Left cardiac atrium (tissue), 4 donors: ENCODE measurements around the gene NSUN5. TPM values are rescaled to one million over a fixed set of nuclear protein-coding genes. Genes with fewer than 3 reads are reported as not detected.
"Not testable (repeated sequence)": the region's sequence is repeated elsewhere in the genome, so short reads cannot be mapped to it uniquely, and the experiment has no call there.

Experiments
- ATAC-seq, 2 donors: fragments of 200-7000 bp; cut with Tn5 transposase; one replicate each; pipeline ENCODE4 v1.9.1; 2020; ENCODE audit warnings: mild to moderate bottlenecking in 2 of 2, moderate library complexity in 2 of 2
- DNase-seq: peaks from one replicate; pipeline ENCODE4 v3.0.0-alpha.2; 2020
- intact Hi-C, 2 donors: fragments of 100-400 bp; cut with DNase I; formaldehyde crosslinking; loops; one replicate each; pipeline versions ENCODE4 v1.14.1 to v1.15.1; 2022 to 2023
- total RNA-seq, 2 donors: library from RNA; stranded (reverse); fragmentation: NEBNext Ultra II Directional; extraction: Animal tissue kit (Norgen Biotek cat#: 25700); gene quantifications; one replicate each; pipeline ENCODE4 v1.2.1, GENCODE V29; 2021
- donor health status: DM: no; HTN: yes; CAD: no.
- donor health status: DM: no; HTN: yes; CAD: no; lungs with severe emphysema.
- donor health status: DM: yes; HTN: yes; CAD: no.
- donor health status: Dilated cardiomyopathy.

The NSUN5 gene
- total RNA-seq, 2 donors from 2014 or later: 15.5 to 15.6 TPM

DNA sequence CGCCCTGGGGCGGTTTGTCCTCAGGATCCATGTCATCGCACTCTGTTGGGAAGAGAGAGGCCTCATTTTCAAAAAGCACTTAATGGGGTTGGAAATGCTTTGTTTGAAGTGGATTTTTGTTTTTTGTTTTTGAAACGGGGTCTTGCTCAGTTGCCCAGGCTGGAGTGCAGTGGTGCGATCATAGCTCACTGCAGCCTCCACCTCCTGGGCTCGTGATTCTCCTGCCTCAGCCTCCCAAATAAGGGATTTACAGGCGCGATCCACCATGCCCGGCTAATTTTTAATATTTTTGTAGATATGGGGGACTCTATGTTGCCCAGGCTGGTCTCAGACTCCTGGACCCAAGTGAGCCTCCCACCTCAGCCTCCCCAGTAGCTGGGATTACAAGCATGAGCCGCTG, 20.1 kb upstream of the NSUN5 start:
- DNase-seq (no peak), ATAC-seq (no peak)
- intact Hi-C loops: no loop called here

DNA sequence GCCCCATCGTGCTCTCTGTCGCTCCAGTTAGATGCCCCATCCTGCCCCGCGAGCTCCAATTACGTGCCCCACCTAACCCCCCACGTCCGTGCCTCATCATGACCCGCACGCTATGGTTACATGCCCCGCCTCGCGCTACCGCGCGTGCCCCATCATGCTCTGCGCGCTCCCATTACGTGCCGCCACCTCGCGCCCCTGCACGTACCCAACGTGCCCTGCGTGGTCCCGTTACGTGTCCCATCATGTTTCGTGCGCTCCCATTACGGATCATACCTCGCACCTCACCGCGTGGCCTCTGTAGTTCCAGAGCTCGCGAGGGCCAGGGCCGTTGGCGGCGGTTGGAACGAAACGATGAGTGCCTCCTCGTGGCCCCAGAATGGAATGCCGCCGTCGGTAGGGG, 19.3 kb upstream of the NSUN5 start, which contains the start of the genes FKBP6 and TRIM50:
TSS of gene FKBP6 (plus strand) at position 240 of the 400 bp plus-strand sequence. CDS start 268 bp downstream, outside the sequence.
TSS of gene TRIM50 (minus strand) at position 161 of the 400 bp plus-strand sequence. CDS start 3,295 bp downstream, outside the sequence.
- intact Hi-C loops, DNase-seq, ATAC-seq: not testable (repeated sequence)

DNA sequence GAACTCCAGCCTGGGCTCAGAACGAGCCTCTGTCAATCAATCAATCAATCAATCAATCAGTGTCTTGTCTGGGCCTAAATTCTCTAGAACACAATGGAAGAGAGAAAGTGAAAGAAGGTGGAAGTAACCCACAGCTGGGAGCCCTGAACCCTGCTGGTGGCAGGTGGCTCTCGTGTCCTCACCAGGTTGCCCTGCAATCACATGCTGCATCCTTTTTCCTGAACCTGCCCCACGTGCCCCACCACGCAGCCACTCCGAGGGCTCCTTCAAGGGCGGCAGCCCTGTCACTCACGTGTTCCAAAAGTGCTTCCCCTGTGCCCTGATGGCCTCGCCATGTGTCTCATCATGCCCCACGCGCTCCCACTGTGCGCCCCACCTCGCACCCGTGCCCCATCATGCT, 18.8 kb upstream of the NSUN5 start:
- ATAC-seq: not testable (repeated sequence)

DNA sequence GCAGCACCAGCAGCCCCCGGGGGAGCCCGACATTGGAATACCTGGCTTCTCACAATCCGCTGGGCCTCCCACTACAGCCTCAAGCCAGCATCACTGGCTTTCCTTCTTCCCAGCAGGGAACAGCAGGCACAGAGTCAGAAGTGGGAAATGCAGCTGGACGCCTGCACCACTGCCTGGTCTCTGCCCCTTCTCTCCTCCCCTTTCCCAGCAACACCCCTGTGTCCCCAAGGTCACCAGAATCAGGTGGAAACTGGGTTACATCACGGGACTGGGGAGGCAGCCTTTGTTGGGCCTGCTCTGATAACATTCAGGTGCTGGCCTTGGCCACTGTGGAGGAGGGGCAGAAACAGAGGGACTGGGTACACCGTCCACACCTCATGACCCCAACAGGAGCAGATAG, 16.8 kb upstream of the NSUN5 start:
- ATAC-seq, intact Hi-C loops, DNase-seq: not testable (repeated sequence)

More for the DNA sequence above, 18.8 kb upstream of the NSUN5 start:
- intact Hi-C loops, DNase-seq: not testable (repeated sequence)

DNA sequence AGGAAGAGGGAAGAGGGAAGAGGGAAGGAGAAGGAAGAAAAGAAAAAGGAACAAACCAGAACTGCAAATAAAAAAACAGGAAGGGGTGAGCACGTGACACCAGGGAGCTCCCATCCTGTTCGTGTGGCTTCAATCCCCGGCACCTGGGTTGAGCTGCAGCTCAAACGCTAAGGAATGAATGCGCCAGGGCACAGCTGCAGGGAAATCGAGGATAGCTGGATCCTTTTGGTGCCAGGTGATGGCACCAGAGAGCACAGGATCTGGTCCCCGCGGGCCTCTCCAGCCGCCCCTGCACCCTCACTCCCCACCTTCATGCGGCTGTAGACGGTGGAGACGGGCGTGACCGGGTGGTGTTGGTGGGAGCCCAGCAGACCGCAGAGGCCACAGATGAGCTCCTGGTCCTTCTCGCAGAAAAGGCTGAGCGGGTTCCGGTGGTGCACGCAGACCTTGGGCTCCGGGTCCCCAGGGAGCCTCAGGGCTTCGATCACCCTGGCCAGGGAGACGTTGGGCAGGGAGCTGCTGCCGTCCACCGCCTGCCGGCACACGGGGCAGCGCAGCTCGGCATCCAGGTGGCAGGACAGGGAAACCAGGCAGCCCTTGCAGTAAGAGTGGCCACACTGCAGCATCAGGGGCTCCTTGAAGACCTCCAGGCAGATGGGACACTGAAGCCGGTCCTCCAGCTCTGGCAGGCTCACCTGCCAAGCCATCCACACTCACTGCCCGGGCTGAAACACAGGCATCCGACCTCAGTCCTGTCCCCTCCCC, 15.6 kb upstream of the NSUN5 start:
- intact Hi-C loops: not testable (repeated sequence)

DNA sequence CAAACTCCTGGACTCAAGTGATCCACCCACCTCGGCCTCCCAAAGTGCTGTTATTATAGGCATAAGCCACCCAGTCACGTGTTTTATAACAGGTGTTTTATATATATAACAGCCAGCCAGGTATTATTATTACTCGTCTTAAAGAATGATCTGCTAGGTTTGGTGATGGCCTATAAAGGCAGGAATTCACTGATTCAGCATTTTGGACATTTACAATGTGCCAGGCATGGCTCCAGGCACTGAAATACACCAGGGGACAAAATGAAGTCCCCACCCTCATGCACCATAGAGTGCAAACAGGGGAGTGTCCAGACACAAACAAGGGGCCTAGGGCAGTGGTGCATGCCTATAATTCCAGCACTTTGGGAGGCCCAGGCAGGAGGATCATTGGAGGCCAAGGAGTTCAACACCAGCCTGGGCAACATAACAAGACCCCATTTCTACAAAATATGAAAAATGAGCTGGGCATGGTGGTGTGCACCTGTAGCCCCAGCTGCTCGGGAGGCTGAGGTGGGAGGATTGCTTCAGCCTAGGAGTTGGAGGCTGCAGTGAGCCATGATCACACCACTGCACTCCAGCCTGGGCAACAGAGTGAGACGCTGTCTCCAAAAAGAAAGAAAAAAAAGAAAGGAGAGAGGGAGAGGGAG, 14.9 kb upstream of the NSUN5 start:
- DNase-seq, ATAC-seq, intact Hi-C loops: not testable (repeated sequence)

More for the DNA sequence above, 15.6 kb upstream of the NSUN5 start:
- ATAC-seq (peak; percentile 58 to 68), DNase-seq (peak; percentile 40)

DNA sequence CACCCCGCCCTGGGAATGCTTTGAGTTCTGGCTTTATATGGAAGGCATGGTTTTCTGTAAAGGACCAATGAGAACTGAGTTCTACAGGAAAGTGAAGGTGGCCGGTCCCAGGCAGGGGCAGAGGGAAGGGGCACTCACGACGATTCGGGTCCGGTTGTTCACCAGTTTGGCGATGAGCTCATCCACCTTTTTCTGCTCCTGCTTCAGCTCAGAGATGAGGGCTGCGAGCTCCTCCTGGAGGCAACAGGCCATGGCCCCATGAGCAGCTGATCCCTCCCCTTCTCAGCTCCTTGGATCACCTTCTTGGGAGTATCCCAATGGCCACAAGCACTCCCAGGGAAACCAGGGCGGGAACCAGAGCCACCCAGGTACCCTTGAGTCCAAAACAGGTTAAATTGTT, 11.4 kb upstream of the NSUN5 start:
- DNase-seq, ATAC-seq, intact Hi-C loops: not testable (repeated sequence)

DNA sequence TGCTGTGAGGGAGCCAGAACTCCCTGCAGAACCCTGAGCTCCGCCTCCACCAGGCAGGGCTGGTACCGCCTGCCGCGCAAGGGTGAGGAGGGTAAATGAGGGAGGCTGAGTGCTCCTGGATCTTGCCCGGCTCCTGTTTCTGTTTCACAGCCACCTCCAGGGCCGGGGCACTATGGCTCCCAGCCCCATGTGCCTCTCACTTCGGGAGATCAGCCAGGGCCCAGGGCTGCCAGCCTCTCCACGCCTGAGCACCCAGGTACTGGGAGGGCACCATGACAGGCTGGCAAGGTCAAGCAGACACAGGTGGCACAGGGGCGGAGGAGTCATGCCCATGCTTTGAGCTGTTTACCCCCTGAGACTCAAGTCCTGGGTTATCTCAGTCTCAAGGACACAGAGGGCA, 10.9 kb upstream of the NSUN5 start:
- intact Hi-C loops, DNase-seq, ATAC-seq: not testable (repeated sequence)

DNA sequence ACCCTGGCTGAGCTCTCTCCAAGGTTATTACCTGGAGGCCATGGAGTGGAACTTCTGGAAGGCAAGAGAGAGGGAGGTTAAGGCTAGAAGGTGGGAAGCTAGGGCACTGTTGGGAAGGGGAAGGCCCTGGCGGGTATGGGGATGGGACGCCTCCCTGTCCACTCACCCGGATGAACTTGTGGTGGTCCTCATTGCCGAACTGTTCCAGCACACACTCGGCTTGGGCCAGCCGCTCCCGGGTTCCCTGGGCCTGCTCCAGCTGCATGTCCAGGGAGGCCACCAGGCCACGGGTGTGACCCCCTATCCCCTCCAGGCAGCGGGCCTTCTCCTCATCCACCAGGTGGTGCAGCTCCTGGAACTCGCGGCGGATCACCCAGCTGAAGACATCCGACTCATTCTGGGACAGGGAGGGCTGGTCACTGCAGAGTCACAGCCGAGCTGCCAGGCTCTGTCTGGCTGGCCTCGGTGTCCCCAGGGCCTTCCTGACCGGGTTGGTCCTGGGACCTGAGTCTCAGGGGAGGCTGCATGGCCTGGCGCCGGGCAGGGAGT, 10.1 kb upstream of the NSUN5 start:
- intact Hi-C loops, DNase-seq, ATAC-seq: not testable (repeated sequence)

DNA sequence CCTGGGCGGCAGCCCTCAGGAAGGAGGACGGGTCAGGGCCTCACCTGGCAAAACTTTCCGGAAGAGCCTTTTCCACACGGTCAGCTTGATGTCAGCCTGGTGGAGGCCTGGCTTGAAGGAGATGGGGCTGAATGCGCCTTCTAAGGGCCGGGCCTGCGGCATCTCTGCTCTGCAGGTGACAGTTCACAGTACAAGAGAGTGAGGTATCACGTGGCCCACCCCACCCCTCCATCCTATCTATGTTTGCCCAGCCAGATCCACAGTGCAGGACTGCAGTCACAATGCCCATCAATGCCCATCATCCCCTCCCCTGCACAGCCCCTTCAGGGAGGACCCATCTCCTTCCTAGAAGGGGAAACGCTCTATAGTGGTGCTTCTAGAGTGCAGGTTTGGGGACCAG, 7.9 kb upstream of the NSUN5 start:
- ATAC-seq (no peak), DNase-seq (no peak)
- intact Hi-C loops: no loop called here

DNA sequence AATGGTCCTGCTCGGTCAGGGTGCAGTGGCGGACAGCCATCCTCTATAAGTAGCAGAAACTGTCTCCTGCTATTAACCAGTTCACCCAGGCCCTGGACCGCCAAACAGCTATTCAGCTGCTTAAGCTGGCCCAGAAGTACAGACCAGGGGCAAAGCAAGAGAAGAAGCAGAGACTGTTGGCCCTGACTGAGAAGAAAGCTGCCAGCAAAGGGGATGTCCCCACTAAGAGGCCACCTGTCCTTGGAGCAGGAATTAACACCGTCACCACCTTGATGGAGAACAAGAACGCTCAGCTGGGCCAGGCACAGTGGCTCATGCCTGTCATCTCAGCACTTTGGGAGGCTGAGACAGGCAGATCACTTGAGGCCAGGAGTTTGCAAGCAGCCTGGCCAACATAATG, 5.6 kb upstream of the NSUN5 start:
- DNase-seq: no peak
- ATAC-seq: no peak
- intact Hi-C loops: no loop called here

DNA sequence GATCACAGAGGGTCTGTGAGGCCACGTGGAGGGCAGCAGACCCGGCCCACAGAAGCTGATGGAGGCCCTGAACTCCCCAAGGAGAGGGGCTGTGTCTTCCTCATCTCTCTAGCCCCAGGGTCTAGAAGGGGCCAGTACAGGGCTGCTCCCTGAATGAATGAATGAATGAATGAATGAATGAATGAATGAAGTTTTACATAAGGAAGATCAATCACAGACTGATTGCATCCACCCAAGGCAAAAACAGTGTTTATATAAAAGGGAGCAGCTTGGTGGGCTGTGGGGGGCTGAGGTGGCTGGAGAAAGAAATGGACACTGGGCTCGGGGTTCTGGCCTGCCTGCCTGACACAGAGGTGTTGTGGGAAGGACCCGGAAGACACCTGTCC, 4.9 kb upstream of the NSUN5 start:
- ATAC-seq: no peak
- no peak for DNase-seq
- intact Hi-C loops: no loop called here

DNA sequence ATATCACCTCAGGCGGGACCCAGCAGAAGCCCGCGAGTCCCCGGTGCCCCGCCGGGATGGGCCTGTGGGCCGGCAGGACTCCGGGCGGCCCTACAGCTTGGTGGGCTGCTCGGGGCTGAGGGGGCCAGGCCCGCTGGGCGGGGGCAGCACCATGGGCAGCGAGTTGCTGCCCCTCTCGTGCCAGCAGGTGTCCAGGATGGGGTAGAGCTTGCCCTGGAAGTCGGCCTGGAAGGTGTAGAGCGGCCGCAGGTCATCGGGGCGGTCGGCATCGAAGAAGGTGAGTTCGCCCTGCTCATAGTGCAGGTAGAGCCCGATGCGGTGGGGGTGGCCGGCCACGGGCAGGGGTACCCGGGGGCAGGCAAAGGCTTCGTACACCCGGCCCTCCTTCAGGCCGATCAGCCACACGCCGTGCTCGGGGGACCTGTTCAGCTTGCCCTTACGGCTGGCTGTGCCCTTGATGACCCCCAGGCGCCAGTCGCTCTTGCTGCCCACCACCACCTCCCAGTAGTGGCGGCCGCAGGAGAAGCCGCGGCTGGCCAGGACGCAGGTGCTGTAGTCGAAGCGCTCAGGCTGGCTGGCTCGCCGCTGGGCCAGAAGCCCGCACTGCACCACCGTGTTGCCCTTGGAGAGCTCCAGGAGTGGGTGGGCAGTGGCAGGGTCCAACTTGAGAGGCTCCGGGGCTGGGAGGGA, 4.3 kb upstream of the NSUN5 start:
- DNase-seq: no peak
- ATAC-seq: no peak
- intact Hi-C loops: no loop called here

DNA sequence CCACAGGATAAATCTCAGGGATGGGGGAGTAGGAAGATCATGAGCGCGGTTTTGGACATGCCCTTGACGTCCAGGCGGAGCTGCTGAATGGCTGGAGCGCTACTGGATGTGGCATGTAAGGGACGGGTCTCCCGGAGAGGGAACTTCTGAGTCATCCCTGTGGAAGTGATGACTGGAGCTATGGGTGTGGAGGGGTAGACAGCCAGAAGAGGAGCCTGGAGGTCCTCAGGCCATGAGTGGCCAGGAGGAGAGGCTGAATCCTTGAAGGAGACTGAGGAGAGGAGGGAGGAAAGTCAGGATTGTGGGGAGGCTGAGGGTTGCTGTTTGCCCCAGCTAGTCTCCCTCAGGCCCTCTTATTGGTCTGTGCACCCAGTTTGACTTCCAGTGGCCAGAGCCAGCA, 2.8 kb upstream of the NSUN5 start:
- DNase-seq, ATAC-seq, intact Hi-C loops: not testable (repeated sequence)

DNA sequence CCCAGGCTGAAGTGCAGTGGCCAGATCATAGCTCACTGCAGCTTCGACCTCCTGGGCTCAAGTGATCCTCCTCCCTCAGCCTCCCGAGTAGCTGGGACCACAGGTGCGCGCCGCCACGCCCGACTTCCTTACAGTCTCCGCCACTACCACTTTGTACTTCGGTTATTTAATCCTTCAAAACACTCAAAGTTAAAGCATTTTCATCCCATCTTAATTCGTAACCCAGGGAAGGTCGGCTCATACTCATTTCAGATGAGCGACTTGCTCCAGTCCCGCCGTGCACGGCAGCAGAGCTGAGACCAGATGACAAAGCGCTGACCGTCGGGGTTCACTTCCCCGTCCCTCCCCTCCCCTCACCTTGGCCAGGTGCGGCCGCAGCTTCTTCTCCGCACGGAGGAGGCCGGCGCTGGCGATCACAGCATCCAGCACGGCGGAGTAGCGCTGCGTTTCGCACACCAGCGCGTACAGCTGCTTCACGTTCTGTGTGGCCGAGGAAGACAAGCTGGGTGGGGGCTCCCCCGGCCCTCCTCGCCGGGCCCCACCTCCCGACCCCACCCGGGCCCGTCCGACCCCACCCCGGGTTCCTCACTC, 457 bp downstream of the NSUN5 start:
- intact Hi-C loops: no loop called here
- DNase-seq (no peak), ATAC-seq (peak; percentile 41 to 49)

DNA sequence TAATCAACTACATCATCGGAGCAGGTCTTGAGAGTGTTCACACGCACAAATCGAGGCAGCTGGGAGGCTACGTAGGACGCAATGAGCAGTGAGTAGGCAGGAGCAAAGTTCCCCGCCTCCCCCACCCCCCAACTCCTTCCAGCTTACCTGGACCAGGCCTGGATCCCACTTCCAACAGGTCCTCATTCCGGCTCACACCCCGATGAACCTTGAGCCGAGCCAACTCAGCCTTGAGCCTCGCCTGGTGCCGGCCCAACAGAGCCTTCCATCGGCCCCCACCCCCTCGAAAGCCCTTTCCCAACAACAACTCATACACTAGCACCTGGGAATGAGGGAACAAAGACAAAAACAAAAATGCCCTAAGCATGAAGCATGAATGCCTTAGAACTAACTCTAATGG, 1.2 kb downstream of the NSUN5 start:
- ATAC-seq (no peak), DNase-seq (no peak)
- intact Hi-C loops: no loop called here

DNA sequence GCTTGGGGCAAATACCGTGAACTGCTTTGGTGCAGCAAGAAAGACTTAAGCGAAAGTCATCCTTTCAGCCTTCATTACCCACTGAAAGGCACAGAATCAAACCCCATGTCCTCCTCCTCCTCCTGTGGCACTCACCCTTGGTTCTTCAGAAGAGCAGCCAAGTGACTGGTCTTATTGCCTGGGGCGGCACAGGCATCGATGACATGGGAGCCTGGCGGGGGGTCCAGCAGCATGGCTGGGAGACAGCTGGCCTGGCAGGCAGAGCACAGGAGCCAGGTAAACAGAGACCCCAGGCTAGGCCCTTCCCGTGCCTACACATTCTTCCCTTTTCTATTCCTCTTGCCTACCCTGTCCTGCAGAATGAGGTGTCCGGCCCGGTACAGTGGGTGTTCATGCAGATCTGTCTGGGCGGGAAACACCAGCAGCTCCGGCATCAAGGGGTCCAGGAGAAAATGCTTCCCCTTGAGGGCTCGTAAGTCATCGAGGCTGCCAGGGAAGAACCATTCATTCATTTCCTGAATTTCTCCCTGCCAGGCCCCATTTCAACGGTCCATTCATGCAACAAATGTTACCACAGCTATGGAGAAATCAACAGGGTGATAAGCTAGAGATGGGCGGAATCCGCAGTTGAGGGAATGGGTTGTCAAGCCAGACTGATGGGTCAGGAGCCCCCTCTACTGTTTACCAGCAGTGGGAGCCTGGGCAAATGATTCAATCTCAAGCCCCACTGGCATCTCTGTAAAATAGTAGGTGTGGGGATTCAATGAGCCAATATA, 3.8 kb downstream of the NSUN5 start:
- intact Hi-C loops, DNase-seq, ATAC-seq: not testable (repeated sequence)

DNA sequence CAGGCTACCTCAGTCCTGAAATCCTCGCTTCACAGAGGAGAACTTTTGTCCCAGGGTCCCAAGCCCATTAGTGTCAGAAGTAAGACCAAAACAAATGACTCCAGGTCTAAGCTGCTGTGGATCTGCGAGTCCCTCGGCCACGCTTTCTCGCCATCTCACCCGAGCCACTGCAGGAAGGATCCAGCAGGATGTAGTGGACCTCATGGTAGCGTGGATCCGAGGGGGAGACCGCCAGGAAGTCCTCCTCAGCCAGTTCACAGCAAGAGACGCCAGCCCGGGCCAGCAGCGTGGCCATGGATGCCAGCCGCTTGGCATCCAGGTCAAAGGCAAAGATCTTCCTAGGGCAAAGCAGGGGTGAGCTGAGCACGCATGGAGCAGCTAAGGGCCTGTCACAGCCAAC, 4.6 kb downstream of the NSUN5 start:
- intact Hi-C loops: no loop called here
- ATAC-seq (no peak), DNase-seq (no peak)
